Caco-2 (cell line): ENCODE data around the gene ESPN. TPM values are rescaled to one million over a fixed set of nuclear protein-coding genes. Genes with fewer than 3 reads are reported as not detected.

Experiments used
- BruUV-seq: library from RNA; stranded (reverse); fragments of 400-500 nt; replicated peaks from 2 replicates; lab custom pipeline; 2021; lab: Mats Ljungman, UMichigan
- CTCF ChIA-PET: fragments of 300-600 bp; sonication (Branson Sonifier 250); formaldehyde crosslinking; loops from one replicate; lab custom pipeline; 2022; ENCODE audit warnings: antibody characterized with exemption; lab: Charles Lee
- POLR2A ChIA-PET: fragments of 300-600 bp; sonication (Branson Sonifier 250); formaldehyde crosslinking; loops from one replicate; lab custom pipeline; 2022; ENCODE audit warnings: antibody characterized with exemption; lab: Charles Lee
- DNase-seq, 2 experiments: peaks; one replicate each; pipeline versions ENCODE4 v3.0.0 to v3.0.0-alpha.2; 2020 to 2022
- H3K27me3 ChIP-seq: replicated peaks from 2 replicates; pipeline ENCODE4 v1.6.0; 2011; ENCODE audit warnings: low read length; ENCODE audit not compliant: control insufficient read depth, insufficient read depth
- H3K36me3 ChIP-seq: 2 replicates; pipeline ENCODE4 v1.5.1; 2011; ENCODE audit warnings: low read length; ENCODE audit not compliant: control insufficient read depth, insufficient read depth
- H3K4me1 ChIP-seq: fragments of 250-450 bp; sonication (Bioruptor Pico); 2 replicates; pipeline ENCODE4 v1.5.1; 2020; ENCODE audit warnings: mild to moderate bottlenecking
- H3K4me3 ChIP-seq: 2 replicates; pipeline ENCODE4 v1.5.1; 2011; ENCODE audit warnings: low read depth, mild to moderate bottlenecking, control low read depth, low read length
- H3K9me3 ChIP-seq: fragments of 250-450 bp; sonication (Bioruptor Pico); 2 replicates; pipeline ENCODE4 v1.5.1; 2020; ENCODE audit warnings: mild to moderate bottlenecking, moderate library complexity
- H3K27ac Mint-ChIP-seq: one replicate; pipeline ENCODE4 v1.8.0; 2022; ENCODE audit warnings: mixed read lengths; ENCODE audit not compliant: unreplicated experiment
- H3K27me3 Mint-ChIP-seq: one replicate; pipeline ENCODE4 v1.8.0; 2022; ENCODE audit warnings: mixed read lengths; ENCODE audit not compliant: insufficient read depth, unreplicated experiment
- H3K36me3 Mint-ChIP-seq: one replicate; pipeline ENCODE4 v1.8.0; 2022; ENCODE audit warnings: mild to moderate bottlenecking, mixed read lengths; ENCODE audit not compliant: insufficient read depth, unreplicated experiment
- H3K4me1 Mint-ChIP-seq: one replicate; pipeline ENCODE4 v1.8.0; 2022; ENCODE audit warnings: low read depth, mixed read lengths; ENCODE audit not compliant: unreplicated experiment
- H3K4me3 Mint-ChIP-seq: one replicate; pipeline ENCODE4 v1.8.0; 2022; ENCODE audit warnings: mild to moderate bottlenecking, moderate library complexity, mixed read lengths; ENCODE audit not compliant: unreplicated experiment
- H3K9me3 Mint-ChIP-seq: one replicate; pipeline ENCODE4 v1.8.0; 2022; ENCODE audit warnings: mixed read lengths; ENCODE audit not compliant: unreplicated experiment
- intact Hi-C: fragments of 100-400 bp; cut with micrococcal nuclease; formaldehyde crosslinking; loops from one replicate; pipeline ENCODE4 v1.10.0; 2022; ENCODE audit not compliant: unreplicated experiment
- total RNA-seq: library from RNA; stranded (reverse); gene quantifications from 2 replicates; pipeline ENCODE4 v1.2.3, GENCODE V29; 2022
- TF ChIP-seq, protein P1 (sequence below), 2 experiments: fragments of 200-600 bp in 1 of 2; IDR thresholded peaks; 1 replicate in 1 of 2; 2 replicates in 1 of 2; pipeline versions ENCODE4 v1.5.1 to v1.8.0; 2011 to 2022; ENCODE audit warnings: antibody characterized with exemption in 1 of 2, control low read depth in 1 of 2, inconsistent platforms in 1 of 2, low read depth in 1 of 2, low read length in 1 of 2, mild to moderate bottlenecking in 1 of 2, moderate library complexity in 1 of 2; ENCODE audit not compliant: insufficient read depth in 1 of 2, severe bottlenecking in 1 of 2, unreplicated experiment in 1 of 2

ESPN gene
- total RNA-seq, 1 experiment from 2014 or later = 16.3 TPM

- H3K4me1 Mint-ChIP-seq = peaks cover 9% of the 10 kb centered on the region
- no peak overlapping the region for H3K4me3 Mint-ChIP-seq
- no peaks in the 10 kb centered on the region for H3K36me3 Mint-ChIP-seq
- Histone ChIP-seq H3K27me3 (no peaks in the 10 kb centered on the region), H3K9me3 (no peaks in the 10 kb centered on the region), H3K36me3 (no peaks in the 10 kb centered on the region), H3K4me1 (peaks cover 7% of the 10 kb centered on the region), H3K4me3 (no peak overlapping the region)
- no peak for DNase-seq
- H3K27me3 Mint-ChIP-seq = no peaks in the 10 kb centered on the region
- CTCF ChIA-PET = no interaction called here
- no peaks in the 10 kb centered on the region for H3K9me3 Mint-ChIP-seq
- H3K27ac Mint-ChIP-seq = no peak overlapping the region
- intact Hi-C loops = no loop called here
- BruUV-seq = no TSS peak
- TF ChIP-seq, protein P1, sequence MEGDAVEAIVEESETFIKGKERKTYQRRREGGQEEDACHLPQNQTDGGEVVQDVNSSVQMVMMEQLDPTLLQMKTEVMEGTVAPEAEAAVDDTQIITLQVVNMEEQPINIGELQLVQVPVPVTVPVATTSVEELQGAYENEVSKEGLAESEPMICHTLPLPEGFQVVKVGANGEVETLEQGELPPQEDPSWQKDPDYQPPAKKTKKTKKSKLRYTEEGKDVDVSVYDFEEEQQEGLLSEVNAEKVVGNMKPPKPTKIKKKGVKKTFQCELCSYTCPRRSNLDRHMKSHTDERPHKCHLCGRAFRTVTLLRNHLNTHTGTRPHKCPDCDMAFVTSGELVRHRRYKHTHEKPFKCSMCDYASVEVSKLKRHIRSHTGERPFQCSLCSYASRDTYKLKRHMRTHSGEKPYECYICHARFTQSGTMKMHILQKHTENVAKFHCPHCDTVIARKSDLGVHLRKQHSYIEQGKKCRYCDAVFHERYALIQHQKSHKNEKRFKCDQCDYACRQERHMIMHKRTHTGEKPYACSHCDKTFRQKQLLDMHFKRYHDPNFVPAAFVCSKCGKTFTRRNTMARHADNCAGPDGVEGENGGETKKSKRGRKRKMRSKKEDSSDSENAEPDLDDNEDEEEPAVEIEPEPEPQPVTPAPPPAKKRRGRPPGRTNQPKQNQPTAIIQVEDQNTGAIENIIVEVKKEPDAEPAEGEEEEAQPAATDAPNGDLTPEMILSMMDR (IDR thresholded peaks at IDR 0.05; ENCODE audit: insufficient read depth in 1 of 2, low read depth in 1 of 2, low read length in 1 of 2, severe bottlenecking in 1 of 2, unreplicated experiment in 1 of 2) = no peak
- POLR2A ChIA-PET = no interaction called here
Observed at GRCh38 chr1:6446665-6447015, 22.1 kb downstream of the ESPN start.

DNA sequence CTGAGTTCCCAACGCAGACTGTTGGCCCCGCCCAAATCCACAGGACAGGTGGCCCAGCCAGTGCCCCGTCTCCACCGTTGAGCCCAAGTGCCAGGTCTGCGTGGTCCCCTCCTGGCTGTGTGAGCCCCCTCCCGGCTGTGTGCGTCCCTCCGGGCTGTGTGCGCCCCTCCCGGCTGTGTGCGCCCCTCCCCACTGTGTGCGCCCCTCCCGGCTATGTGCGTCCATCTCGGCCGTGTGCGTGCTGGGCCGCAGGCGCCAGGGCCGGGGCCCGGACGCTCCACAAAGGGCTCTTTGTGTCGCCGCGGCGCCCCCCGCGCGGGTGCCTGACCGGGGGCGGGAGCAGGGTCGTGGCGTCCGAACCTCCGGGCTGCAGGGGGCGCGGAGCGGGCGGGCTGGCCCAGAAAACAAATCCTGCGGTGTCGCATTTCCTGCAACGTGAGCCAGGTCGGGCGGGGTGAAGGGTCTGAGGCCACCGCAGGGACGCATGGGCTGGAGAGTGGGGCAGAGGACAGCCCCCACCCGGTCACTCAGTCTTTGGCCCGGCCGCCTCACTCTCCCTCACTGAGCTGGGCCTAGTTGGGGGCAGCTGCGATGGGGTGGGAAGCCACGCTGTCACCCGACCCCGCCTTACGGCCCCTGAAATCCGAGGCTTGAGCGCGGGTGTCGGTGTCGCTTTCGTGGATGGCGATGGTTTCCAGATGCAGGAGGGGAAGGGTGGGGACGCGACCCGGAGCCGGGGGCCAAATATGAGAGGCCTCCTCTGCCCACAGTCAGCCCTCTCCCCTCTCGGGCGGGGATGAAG is 22.6 kb downstream of the ESPN start:
- Mint-ChIP-seq H3K27me3 (no peaks in the 10 kb centered on the region), H3K4me3 (peak overlapping the region; percentile 40), H3K9me3 (no peaks in the 10 kb centered on the region), H3K4me1 (peaks cover 9% of the 10 kb centered on the region), H3K27ac (no peak overlapping the region), H3K36me3 (no peaks in the 10 kb centered on the region)
- DNase-seq = no peak
- CTCF ChIA-PET = no interaction called here
- intact Hi-C loops = no loop called here
- Histone ChIP-seq H3K4me1 (peaks cover 7% of the 10 kb centered on the region), H3K4me3 (no peak overlapping the region; the same call in 1 of the 2 replicates), H3K36me3 (no peaks in the 10 kb centered on the region), H3K9me3 (no peaks in the 10 kb centered on the region), H3K27me3 (no peaks in the 10 kb centered on the region)
- BruUV-seq = no TSS peak
- POLR2A ChIA-PET = no interaction called here
- TF ChIP-seq, protein P1 (IDR thresholded peaks at IDR 0.05; ENCODE audit: insufficient read depth in 1 of 2, low read depth in 1 of 2, low read length in 1 of 2, severe bottlenecking in 1 of 2, unreplicated experiment in 1 of 2) = no peak

- Mint-ChIP-seq H3K27me3 (no peaks in the 10 kb centered on the region), H3K9me3 (no peaks in the 10 kb centered on the region), H3K4me3 (peak overlapping the region; percentile 40), H3K36me3 (no peaks in the 10 kb centered on the region), H3K4me1 (peaks cover 9% of the 10 kb centered on the region), H3K27ac (no peak overlapping the region)
- no peak overlapping the region for H3K4me3 ChIP-seq
- no TSS peak for BruUV-seq
- H3K4me1 ChIP-seq = peaks cover 7% of the 10 kb centered on the region
- ChIA-PET CTCF (no interaction called here), POLR2A (no interaction called here)
- no peaks in the 10 kb centered on the region for H3K36me3 ChIP-seq
- intact Hi-C loops = no loop called here
- H3K9me3 ChIP-seq = no peaks in the 10 kb centered on the region
- no peak for DNase-seq
- TF ChIP-seq, protein P1 (IDR thresholded peaks at IDR 0.05; ENCODE audit: insufficient read depth in 1 of 2, low read depth in 1 of 2, low read length in 1 of 2, severe bottlenecking in 1 of 2, unreplicated experiment in 1 of 2) = no peak
- no peaks in the 10 kb centered on the region for H3K27me3 ChIP-seq
Observed at GRCh38 chr1:6447818-6448748, 23.5 kb downstream of the ESPN start.
